GM23248 (cell line): ENCODE data around the gene GGACT. TPM values are rescaled to one million over a fixed set of nuclear protein-coding genes. Genes with fewer than 3 reads are reported as not detected.
A peak's percentile ranks its signal among the peaks of the same experiment; 100 is the strongest.

Experiments used
- DNase-seq: peaks from one replicate; pipeline ENCODE4 v3.0.0-alpha.2; 2015
- H2AFZ ChIP-seq: fragments of 200-600 bp; sonication (generic); 2 replicates; pipeline ENCODE4 v1.6.1; 2016; ENCODE audit warnings: antibody characterized with exemption
- H3F3A ChIP-seq: fragments of 200-600 bp; sonication (generic); 2 replicates; pipeline ENCODE4 v1.6.1; 2016; ENCODE audit warnings: mild to moderate bottlenecking, antibody characterized with exemption, mixed run types; ENCODE audit not compliant: insufficient read depth
- H3K27ac ChIP-seq: fragments of 200-600 bp; sonication (generic); 2 replicates; pipeline ENCODE4 v1.5.1; 2016; ENCODE audit warnings: mild to moderate bottlenecking
- H3K27me3 ChIP-seq: fragments of 200-600 bp; sonication (generic); replicated peaks from 2 replicates; pipeline ENCODE4 v1.6.1; 2016; ENCODE audit warnings: mild to moderate bottlenecking; ENCODE audit not compliant: insufficient read depth
- H3K36me3 ChIP-seq: fragments of 200-600 bp; sonication (generic); 2 replicates; pipeline ENCODE4 v1.6.1; 2016; ENCODE audit warnings: low read depth, mild to moderate bottlenecking
- H3K4me1 ChIP-seq: fragments of 200-600 bp; sonication (generic); 2 replicates; pipeline ENCODE4 v1.6.1; 2016; ENCODE audit warnings: mild to moderate bottlenecking; ENCODE audit not compliant: insufficient read depth
- H3K4me2 ChIP-seq: fragments of 200-600 bp; sonication (generic); one replicate; pipeline ENCODE4 v1.6.1; 2016; ENCODE audit warnings: mild to moderate bottlenecking; ENCODE audit not compliant: unreplicated experiment
- H3K4me3 ChIP-seq: fragments of 200-600 bp; sonication (generic); 2 replicates; pipeline ENCODE4 v1.5.1; 2016; ENCODE audit warnings: mild to moderate bottlenecking
- H3K79me2 ChIP-seq: fragments of 200-600 bp; sonication (generic); 2 replicates; pipeline ENCODE4 v1.6.1; 2016; ENCODE audit warnings: mild to moderate bottlenecking; ENCODE audit not compliant: insufficient read depth
- H3K9ac ChIP-seq: fragments of 200-600 bp; sonication (generic); 2 replicates; pipeline ENCODE4 v1.6.1; 2016; ENCODE audit warnings: mild to moderate bottlenecking
- H3K9me2 ChIP-seq: fragments of 200-600 bp; sonication (generic); 2 replicates; pipeline ENCODE4 v1.6.1; 2016; ENCODE audit warnings: mixed run types, mild to moderate bottlenecking, moderate library complexity; ENCODE audit not compliant: insufficient read depth
- H3K9me3 ChIP-seq: fragments of 200-600 bp; sonication (generic); one replicate; pipeline ENCODE4 v1.6.1; 2017; ENCODE audit warnings: low read depth
- H4K20me1 ChIP-seq: fragments of 200-600 bp; sonication (generic); 2 replicates; pipeline ENCODE4 v1.6.0; 2016; ENCODE audit not compliant: insufficient read depth
- EZH2 ChIP-seq: fragments of 200-600 bp; sonication (generic); IDR thresholded peaks from 2 replicates; pipeline ENCODE4 v1.6.1; 2018; ENCODE audit warnings: antibody characterized with exemption, mild to moderate bottlenecking; ENCODE audit not compliant: insufficient read depth, poor library complexity, severe bottlenecking
- EZH2phosphoT487 ChIP-seq: fragments of 200-600 bp; sonication (generic); IDR thresholded peaks from 2 replicates; pipeline ENCODE4 v1.6.1; 2018; ENCODE audit warnings: antibody characterized with exemption, moderate library complexity, mild to moderate bottlenecking, low read depth; ENCODE audit not compliant: insufficient read depth
- WGBS, 2 experiments: methylation state at CpG; one replicate each; pipeline ENCODE4 v1.1.6; 2015 to 2017; ENCODE audit warnings: low lambda C conversion rate in 2 of 2, low coverage in 1 of 2; ENCODE audit errors: missing lambda C conversion rate in 2 of 2; 5-methylcytosine and 5-hydroxymethylcytosine counted together
- in situ Hi-C: fragments of 300-500 bp; cut with MboI; formaldehyde crosslinking; loops from 2 replicates; pipeline ENCODE4 v1.15.0; 2020
- polyA plus RNA-seq: library from polyadenylated mRNA; unstranded; fragments of >200 nt; fragmentation: Nextera tagmentation; extraction: Ambion mirVana; gene quantifications from 2 replicates; pipeline ENCODE4 v1.2.1, GENCODE V29; 2016
- total RNA-seq: library from RNA; depleted of rRNA; stranded (reverse); fragments of >200 nt; shearing (Covaris generic); gene quantifications from 2 replicates; pipeline ENCODE4 v1.2.3, GENCODE V29; 2014

GGACT gene
- total and polyA plus RNA-seq, 2 experiments from 2014 or later = 1.6 to 5.7 TPM

DNA sequence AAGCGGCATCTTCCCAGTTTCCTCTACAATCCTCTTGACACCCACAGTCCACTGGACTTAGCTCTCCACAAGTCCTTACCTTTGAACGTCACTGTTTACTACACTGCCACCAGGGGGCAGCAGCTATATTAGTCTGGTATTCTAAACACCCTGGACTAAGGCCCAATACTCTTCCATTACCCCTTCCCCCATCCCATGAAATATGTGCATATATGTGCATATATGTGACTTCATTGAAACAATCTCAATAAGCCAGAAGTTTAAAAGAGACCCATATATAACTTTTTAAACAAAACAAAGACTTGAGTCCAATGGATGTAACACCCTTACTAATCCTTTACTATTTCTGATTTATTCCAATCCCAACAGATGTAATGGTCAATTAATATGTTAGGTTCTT, 15.5 kb downstream of the GGACT start:
- no peak overlapping the region for H3K4me3 ChIP-seq
- in situ Hi-C loops = no loop called here
- H3K27me3 ChIP-seq = no peaks in the 10 kb centered on the region
- H3K4me2 ChIP-seq = no peak overlapping the region
- TF ChIP-seq EZH2 (no peak), EZH2phosphoT487 (no peak)
- H3K36me3 ChIP-seq = no peaks in the 10 kb centered on the region
- 42 to 48% methylated on average over 2 of the region's 2 CpGs for WGBS, 2 experiments
- peak; percentile 84 for DNase-seq
- no peaks in the 10 kb centered on the region for H3K9me3 ChIP-seq
- H3K4me1 ChIP-seq = no peaks in the 10 kb centered on the region
- H3K9me2 ChIP-seq = no peaks in the 10 kb centered on the region
- no peaks in the 10 kb centered on the region for H3F3A ChIP-seq
- H4K20me1 ChIP-seq = no peaks in the 10 kb centered on the region
- no peak overlapping the region for H3K9ac ChIP-seq
- no peak overlapping the region for H3K27ac ChIP-seq
- no peak overlapping the region for H2AFZ ChIP-seq
- H3K79me2 ChIP-seq = no peaks in the 10 kb centered on the region

DNA sequence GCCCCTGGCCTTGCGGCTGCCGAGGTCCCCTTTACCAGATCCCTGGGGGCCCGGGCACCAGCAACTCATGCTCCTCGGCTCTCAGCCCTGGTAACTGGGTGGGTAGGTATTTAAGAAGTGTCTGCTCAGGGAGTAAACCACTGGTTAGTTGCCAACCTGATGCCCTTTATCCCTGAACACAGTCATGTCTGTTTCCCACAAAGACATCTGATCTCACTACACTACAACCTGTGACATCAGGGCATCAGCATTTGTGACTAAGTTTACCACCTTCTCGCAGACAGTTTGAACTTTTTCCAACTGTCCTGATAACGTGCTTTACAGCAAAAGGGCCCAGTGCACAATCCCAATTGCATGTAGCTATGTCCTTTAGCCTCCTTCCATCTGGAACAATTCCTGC, 22.0 kb downstream of the GGACT start:
- Histone ChIP-seq H4K20me1 (no peaks in the 10 kb centered on the region), H3K27me3 (no peaks in the 10 kb centered on the region; the same call in 1 of the 2 replicates), H3K27ac (no peak overlapping the region), H3F3A (no peaks in the 10 kb centered on the region), H3K9me2 (no peaks in the 10 kb centered on the region), H3K9ac (no peak overlapping the region), H3K79me2 (no peaks in the 10 kb centered on the region), H3K4me2 (no peak overlapping the region), H3K9me3 (no peaks in the 10 kb centered on the region), H3K36me3 (no peaks in the 10 kb centered on the region), H3K4me1 (no peaks in the 10 kb centered on the region), H2AFZ (no peak overlapping the region), H3K4me3 (no peak overlapping the region)
- 67 to 72% methylated on average over 6 of the region's 6 CpGs for WGBS, 2 experiments
- TF ChIP-seq EZH2 (no peak), EZH2phosphoT487 (no peak)
- DNase-seq = peak; percentile 53
- in situ Hi-C loops = no loop called here

DNA sequence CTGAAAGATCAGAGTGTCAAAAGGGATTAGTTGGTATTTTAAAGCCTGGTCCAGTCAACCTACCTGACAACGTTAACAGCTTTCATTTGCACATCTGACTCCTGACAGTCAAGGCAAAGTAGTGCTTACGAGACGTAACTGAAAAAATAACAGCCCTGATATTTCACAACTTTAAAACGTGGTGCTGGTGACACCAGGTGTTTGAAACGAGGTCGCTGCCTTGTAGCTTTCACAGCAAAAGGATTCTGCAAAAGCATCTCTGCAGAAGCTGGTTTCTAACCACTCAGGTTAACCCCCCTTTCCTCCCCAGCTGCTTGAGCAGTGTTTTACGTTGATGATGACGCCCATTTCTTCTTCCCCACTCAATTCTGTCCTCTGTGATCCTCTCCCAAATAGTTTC, 23.3 kb downstream of the GGACT start:
- H2AFZ ChIP-seq = no peak overlapping the region
- no peak overlapping the region for H3K27ac ChIP-seq
- H3K9me3 ChIP-seq = no peaks in the 10 kb centered on the region
- in situ Hi-C loops = no loop called here
- H3K4me1 ChIP-seq = no peaks in the 10 kb centered on the region
- H3K9ac ChIP-seq = no peak overlapping the region
- DNase-seq = no peak
- H3K79me2 ChIP-seq = no peaks in the 10 kb centered on the region
- H3K27me3 ChIP-seq = no peaks in the 10 kb centered on the region; the same call in 1 of the 2 replicates
- no peaks in the 10 kb centered on the region for H3K9me2 ChIP-seq
- whole genome bisulfite sequencing, 2 experiments = 68 to 71% methylated on average over 8 of the region's 8 CpGs
- H3F3A ChIP-seq = no peaks in the 10 kb centered on the region
- H3K4me2 ChIP-seq = no peak overlapping the region
- TF ChIP-seq EZH2 = no peak
- TF ChIP-seq EZH2phosphoT487 = no peak
- no peaks in the 10 kb centered on the region for H4K20me1 ChIP-seq
- H3K4me3 ChIP-seq = no peak overlapping the region
- H3K36me3 ChIP-seq = no peaks in the 10 kb centered on the region

DNA sequence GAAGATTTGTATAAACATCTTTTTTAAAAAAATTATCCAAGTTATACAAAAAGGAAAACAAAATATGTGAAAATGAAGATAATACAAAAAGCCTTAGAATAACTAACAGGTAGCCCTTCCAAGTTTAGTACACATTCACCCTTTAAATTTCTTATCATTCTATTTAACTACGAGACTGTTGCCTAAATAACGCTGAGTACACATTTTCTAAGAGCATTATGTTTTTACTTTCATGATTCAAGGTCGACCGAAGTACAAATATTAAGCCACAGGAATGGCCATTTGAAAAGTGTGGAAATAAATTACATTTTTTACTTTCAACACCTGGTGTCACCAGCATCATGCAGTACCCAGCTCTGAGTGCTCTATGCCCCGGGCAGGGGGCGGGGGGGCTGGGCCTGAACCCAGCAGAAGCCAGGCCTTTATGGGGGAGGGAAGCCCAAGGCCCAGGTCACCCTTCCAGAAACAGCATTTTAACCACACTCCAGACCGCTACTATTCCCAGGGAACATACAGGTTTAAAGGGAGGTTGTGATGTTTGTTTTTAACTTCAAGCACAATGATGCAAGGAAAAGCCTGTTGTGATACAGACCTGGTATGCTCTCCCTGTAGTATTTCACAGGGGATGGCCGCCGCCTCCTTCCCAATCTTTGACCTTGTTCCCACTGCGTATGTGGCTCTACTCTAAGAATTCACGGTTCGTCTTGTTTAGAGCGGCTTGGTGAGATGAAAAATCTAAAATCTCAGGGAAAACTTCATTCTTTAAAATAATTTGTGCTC, 24.0 kb downstream of the GGACT start:
- Histone ChIP-seq H3K4me3 (no peak overlapping the region), H3K4me2 (no peak overlapping the region), H3K9me3 (no peaks in the 10 kb centered on the region), H3K9ac (no peak overlapping the region), H3K79me2 (no peaks in the 10 kb centered on the region), H3K4me1 (no peaks in the 10 kb centered on the region), H3K36me3 (no peaks in the 10 kb centered on the region), H3F3A (no peaks in the 10 kb centered on the region), H4K20me1 (no peaks in the 10 kb centered on the region), H3K27ac (no peak overlapping the region), H2AFZ (no peak overlapping the region), H3K9me2 (no peaks in the 10 kb centered on the region), H3K27me3 (no peaks in the 10 kb centered on the region; the same call in 1 of the 2 replicates)
- WGBS, 2 experiments = 84 to 86% methylated on average over 11 to 13 of the region's 13 CpGs
- TF ChIP-seq EZH2 (no peak), EZH2phosphoT487 (no peak)
- DNase-seq = no peak
- in situ Hi-C loops = no loop called here
